Gastroesophageal sphincter (tissue), 3 donors: ENCODE data around the gene DLGAP3.
"Not testable (repeated sequence)": the region's sequence is repeated elsewhere in the genome, so short reads cannot be mapped to it uniquely, and the experiment has no call there.

Source experiments
- CTCF ChIP-seq, 4 experiments: fragments of 200-600 bp in 2 of 4; fragments of 450-650 bp in 2 of 4; sonication (generic) in 1 of 4; IDR thresholded peaks; one replicate each; pipeline ENCODE4 v1.5.1; 2017 to 2019; ENCODE audit warnings: antibody characterized with exemption in 4 of 4, mild to moderate bottlenecking in 2 of 4, moderate library complexity in 2 of 4
- EP300 ChIP-seq: sonication (generic); formaldehyde crosslinking; IDR thresholded peaks from one replicate; pipeline ENCODE4 v1.6.1; 2017; ENCODE audit warnings: antibody characterized with exemption, mild to moderate bottlenecking
- POLR2A ChIP-seq, 2 donors: fragments of 450-650 bp; IDR thresholded peaks; one replicate each; pipeline ENCODE4 v1.6.1; 2017; ENCODE audit warnings: antibody characterized with exemption in 2 of 2, mild to moderate bottlenecking in 2 of 2, moderate library complexity in 1 of 2

GRCh38 chr1:34941798-34942197 lies 12.3 kb upstream of the DLGAP3 start:
- not testable (repeated sequence) for TF ChIP-seq POLR2A (IDR thresholded peaks at IDR 0.05); EP300; CTCF (IDR thresholded peaks at IDR 0.05)
